HG03039 (cell line): ENCODE data around the gene CHRNB1.

Source experiments
- ATAC-seq: cut with Tn5 transposase; IDR thresholded peaks from one replicate; pipeline ENCODE4 v1.9.1; 2021; ENCODE audit warnings: mild to moderate bottlenecking, moderate library complexity; ENCODE audit not compliant: unreplicated experiment

CHRNB1 gene

GRCh38 chr17:7437369-7437863 is 7.4 kb upstream of the CHRNB1 start:
- no peak for ATAC-seq

GRCh38 chr17:7437950-7438614 is 6.8 kb upstream of the CHRNB1 start:
- no peak for ATAC-seq

- ATAC-seq = no peak
Observed at GRCh38 chr17:7438656-7439460, 6.0 kb upstream of the CHRNB1 start.

- no peak for ATAC-seq
Observed at GRCh38 chr17:7439462-7440112, 5.3 kb upstream of the CHRNB1 start, which contains the start of gene FGF11. FGF11 (plus strand) TSS chr17:7439512; CDS start chr17:7439621, 109 bp downstream.

- no peak for ATAC-seq
Observed at GRCh38 chr17:7440113-7440833, 4.6 kb upstream of the CHRNB1 start.

- ATAC-seq = no peak
Observed at GRCh38 chr17:7440834-7441195, 4.0 kb upstream of the CHRNB1 start.

- ATAC-seq = no peak
Observed at GRCh38 chr17:7441266-7441665, 3.6 kb upstream of the CHRNB1 start.

- no peak for ATAC-seq
Observed at GRCh38 chr17:7442142-7442541, 2.7 kb upstream of the CHRNB1 start.

- no peak for ATAC-seq
Observed at GRCh38 chr17:7443499-7444485, 1.1 kb upstream of the CHRNB1 start.

GRCh38 chr17:7445619-7445968 is 733 bp downstream of the CHRNB1 start:
- no peak for ATAC-seq

- no peak for ATAC-seq
Observed at GRCh38 chr17:7448461-7448860, 3.6 kb downstream of the CHRNB1 start.

GRCh38 chr17:7459961-7460545 is 15.2 kb downstream of the CHRNB1 start:
- ATAC-seq = no peak

GRCh38 chr17:7460850-7461660 is 16.2 kb downstream of the CHRNB1 start:
- no peak for ATAC-seq

- ATAC-seq = no peak
Observed at GRCh38 chr17:7462474-7463371, 17.9 kb downstream of the CHRNB1 start.

GRCh38 chr17:7463372-7463846 is 18.5 kb downstream of the CHRNB1 start:
- ATAC-seq = no peak

GRCh38 chr17:7464081-7464480 is 19.2 kb downstream of the CHRNB1 start:
- no peak for ATAC-seq

- ATAC-seq = no peak
Observed at GRCh38 chr17:7465597-7466275, 20.9 kb downstream of the CHRNB1 start.
